ENCODE measurements around the gene CFAP299.
A peak's percentile ranks its signal among the peaks of the same experiment; 100 is the strongest.
"Not testable (repeated sequence)": the region's sequence is repeated elsewhere in the genome, so short reads cannot be mapped to it uniquely, and the experiment has no call there.

Gene CFAP299

DNA sequence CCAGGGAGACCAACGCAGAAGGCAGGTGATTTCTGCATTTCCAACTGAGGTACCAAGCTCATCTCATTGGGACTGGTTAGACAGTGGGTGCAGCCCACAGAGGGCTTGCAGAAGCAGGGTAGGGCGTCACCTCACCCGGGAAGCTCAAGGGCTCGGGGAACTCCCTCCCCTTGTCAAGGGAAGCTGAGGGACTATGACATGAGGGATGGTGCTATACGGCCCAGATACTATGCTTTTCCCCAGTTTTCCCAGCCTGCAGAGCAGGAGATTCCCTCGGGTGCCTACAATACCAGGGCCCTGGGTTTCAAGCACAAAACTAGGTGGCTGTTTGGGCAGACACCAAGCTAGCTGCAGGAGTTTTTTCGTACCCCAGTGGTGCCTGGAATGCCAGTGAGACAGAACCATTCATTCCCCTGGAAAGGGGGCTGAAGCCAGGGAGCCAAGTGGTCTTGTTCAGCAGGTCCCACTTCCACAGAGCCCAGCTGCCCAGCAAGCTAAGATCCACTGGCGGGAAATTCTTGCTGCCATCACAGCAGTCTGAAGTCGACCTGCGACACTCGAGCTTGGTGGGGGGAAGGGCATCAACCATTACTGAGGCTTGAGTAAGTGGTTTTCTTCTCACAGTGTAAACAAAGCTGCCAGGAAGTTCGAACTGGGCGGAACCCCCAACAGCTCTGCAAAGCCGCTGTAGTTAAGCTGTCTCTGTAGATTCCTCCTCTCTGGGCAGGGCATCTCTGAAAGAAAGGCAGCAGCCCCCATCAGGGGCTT is 103.9 kb downstream of the CFAP299 start:
- not testable (repeated sequence) for H3K36me3 ChIP-seq (ENCODE audit: control insufficient read depth, insufficient read depth, low read length); H3K4me3 ChIP-seq (ENCODE audit: low read length); H3K4me1 ChIP-seq (ENCODE audit: control insufficient read depth, insufficient read depth, low read length); H3K27ac ChIP-seq (ENCODE audit: low read depth, low read length); H3K27me3 ChIP-seq (ENCODE audit: control insufficient read depth, insufficient read depth, low read length); H3K9ac ChIP-seq (ENCODE audit: low read length)

DNA sequence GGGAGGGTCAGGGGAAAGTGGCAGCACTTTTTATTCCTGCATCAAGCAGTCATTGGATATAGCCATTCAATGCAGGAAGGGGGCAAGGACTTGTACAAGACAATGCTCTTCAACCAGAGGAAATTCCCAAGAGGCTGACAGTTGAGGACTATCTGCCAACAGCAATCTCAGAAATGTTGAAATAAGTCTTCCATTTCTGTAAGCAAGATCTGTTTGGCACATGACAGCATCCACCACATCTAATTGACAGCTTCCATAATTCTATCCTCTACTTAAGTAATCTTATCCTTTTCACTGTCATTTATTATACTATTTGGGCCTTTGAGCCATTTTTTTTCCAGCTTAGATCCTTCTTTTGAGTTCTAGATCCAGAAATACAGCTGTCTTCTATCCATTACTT is 110.7 kb downstream of the CFAP299 start:
- Histone ChIP-seq H3K27me3 (ENCODE audit: control insufficient read depth, insufficient read depth, low read length) (no peaks in the 10 kb centered on the region), H3K9ac (ENCODE audit: low read length) (no peak overlapping the region), H3K4me1 (ENCODE audit: control insufficient read depth, insufficient read depth, low read length) (no peaks in the 10 kb centered on the region), H3K4me3 (ENCODE audit: low read length) (no peak overlapping the region), H3K27ac (ENCODE audit: low read depth, low read length) (no peak overlapping the region), H3K36me3 (ENCODE audit: control insufficient read depth, insufficient read depth, low read length) (no peaks in the 10 kb centered on the region)

DNA sequence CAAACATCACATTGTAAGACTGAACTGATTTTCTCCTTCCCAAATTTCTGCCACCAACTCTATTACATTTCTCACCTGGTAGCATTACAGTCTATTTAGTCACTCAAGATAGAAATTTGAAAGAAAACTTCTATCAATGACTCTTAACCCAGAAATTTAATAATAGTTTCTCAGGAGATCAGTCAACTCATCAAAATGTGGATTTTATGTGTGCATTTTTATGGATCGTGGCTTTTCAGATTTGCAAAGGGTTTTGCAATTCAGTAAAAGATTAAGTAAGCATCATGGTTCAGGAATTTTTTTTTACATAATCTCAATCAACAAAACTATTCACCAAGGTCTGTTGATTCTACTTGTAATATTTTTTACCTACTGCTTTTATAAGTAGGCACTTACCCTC is 111.1 kb downstream of the CFAP299 start:
- no peaks in the 10 kb centered on the region for H3K4me1 ChIP-seq (ENCODE audit: control insufficient read depth, insufficient read depth, low read length)
- H3K9ac ChIP-seq (ENCODE audit: low read length) = no peak overlapping the region
- no peak overlapping the region for H3K27ac ChIP-seq (ENCODE audit: low read depth, low read length)
- no peaks in the 10 kb centered on the region for H3K36me3 ChIP-seq (ENCODE audit: control insufficient read depth, insufficient read depth, low read length)
- no peak overlapping the region for H3K4me3 ChIP-seq (ENCODE audit: low read length)
- no peaks in the 10 kb centered on the region for H3K27me3 ChIP-seq (ENCODE audit: control insufficient read depth, insufficient read depth, low read length)

DNA sequence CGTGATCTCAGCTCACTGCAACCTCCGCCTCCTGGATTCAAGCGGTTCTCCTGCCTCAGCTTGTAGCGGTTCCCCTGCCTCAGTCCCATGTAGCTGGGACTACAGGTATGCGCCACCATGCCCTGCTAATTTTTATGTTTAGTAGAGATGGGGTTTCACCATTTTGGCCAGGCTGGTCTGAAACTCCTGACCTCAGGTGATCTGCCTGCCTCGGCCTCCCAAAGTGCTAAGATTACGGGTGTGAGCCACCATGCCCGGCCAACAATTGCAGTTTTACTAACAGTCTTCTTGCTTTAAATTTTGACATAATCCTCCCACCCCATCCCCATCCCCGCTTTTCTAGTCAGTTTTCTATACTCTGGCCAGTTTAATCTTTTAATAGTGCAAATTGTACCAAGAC is 112.0 kb downstream of the CFAP299 start:
- H3K4me1 ChIP-seq (ENCODE audit: control insufficient read depth, insufficient read depth, low read length) = no peaks in the 10 kb centered on the region
- no peak overlapping the region for H3K4me3 ChIP-seq (ENCODE audit: low read length)
- H3K36me3 ChIP-seq (ENCODE audit: control insufficient read depth, insufficient read depth, low read length) = no peaks in the 10 kb centered on the region
- H3K9ac ChIP-seq (ENCODE audit: low read length) = no peak overlapping the region
- H3K27ac ChIP-seq (ENCODE audit: low read depth, low read length) = no peak overlapping the region
- no peaks in the 10 kb centered on the region for H3K27me3 ChIP-seq (ENCODE audit: control insufficient read depth, insufficient read depth, low read length)

DNA sequence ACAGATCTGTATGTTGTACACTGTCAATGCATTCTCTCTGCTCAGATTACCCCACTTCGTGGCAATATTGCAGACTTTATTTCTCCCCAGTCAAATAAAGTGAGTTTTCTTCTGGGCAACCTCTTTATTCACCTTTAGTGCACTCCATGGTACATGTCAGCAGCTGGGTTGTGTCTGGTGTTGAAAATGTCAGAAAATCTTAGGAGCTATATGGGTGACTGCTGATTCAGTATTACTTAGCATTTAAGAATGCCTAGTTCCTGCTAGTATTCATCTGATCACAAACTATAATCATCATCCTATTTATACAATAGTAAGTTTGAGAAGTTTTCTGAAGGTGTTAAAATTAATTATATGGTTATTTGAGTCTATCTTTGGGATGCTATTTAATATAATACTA is 112.5 kb downstream of the CFAP299 start:
- no peak overlapping the region for H3K9ac ChIP-seq (ENCODE audit: low read length)
- no peak overlapping the region for H3K4me3 ChIP-seq (ENCODE audit: low read length)
- H3K27ac ChIP-seq (ENCODE audit: low read depth, low read length) = no peak overlapping the region
- H3K27me3 ChIP-seq (ENCODE audit: control insufficient read depth, insufficient read depth, low read length) = no peaks in the 10 kb centered on the region
- no peaks in the 10 kb centered on the region for H3K4me1 ChIP-seq (ENCODE audit: control insufficient read depth, insufficient read depth, low read length)
- H3K36me3 ChIP-seq (ENCODE audit: control insufficient read depth, insufficient read depth, low read length) = no peaks in the 10 kb centered on the region

DNA sequence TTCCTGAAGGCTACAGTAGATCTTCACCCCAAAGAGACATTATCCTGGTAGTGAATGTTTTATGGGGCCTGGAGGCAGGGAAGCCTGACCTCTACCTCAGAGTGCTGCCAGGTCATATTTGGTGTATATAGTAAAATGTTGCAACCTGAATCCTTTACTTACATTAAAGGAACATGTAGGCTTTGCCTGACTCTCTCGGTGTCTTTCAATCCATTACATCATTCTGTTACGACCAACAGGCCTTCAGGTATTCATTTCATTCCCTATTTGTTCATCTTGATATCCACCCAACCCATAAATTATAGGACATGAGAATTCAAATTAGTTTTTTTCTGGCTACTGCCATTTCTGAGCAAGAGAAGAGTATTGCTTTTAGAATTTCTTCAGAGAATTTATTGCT is 116.5 kb downstream of the CFAP299 start:
- no peaks in the 10 kb centered on the region for H3K4me1 ChIP-seq (ENCODE audit: control insufficient read depth, insufficient read depth, low read length)
- H3K27ac ChIP-seq (ENCODE audit: low read depth, low read length) = no peak overlapping the region
- H3K27me3 ChIP-seq (ENCODE audit: control insufficient read depth, insufficient read depth, low read length) = no peaks in the 10 kb centered on the region
- no peak overlapping the region for H3K9ac ChIP-seq (ENCODE audit: low read length)
- no peaks in the 10 kb centered on the region for H3K36me3 ChIP-seq (ENCODE audit: control insufficient read depth, insufficient read depth, low read length)
- no peak overlapping the region for H3K4me3 ChIP-seq (ENCODE audit: low read length)

DNA sequence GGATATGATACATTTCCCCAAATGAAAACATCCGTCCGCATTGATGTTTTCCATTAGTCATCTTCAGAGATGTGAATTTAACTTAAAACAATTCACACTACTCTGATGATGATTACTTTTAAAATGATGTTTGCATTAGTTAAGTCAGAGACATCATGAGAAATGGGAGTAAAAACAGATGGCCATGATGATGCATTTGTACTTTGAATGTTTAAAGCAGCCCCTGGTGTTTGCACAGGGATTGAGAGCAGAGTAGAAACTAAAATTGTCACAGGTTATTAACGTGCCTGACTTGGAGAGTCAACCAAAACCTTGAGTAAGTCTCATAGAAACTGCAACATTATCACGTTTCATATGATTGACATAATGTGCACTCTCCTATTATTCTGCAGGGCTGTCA is 117.2 kb downstream of the CFAP299 start:
- H3K9ac ChIP-seq (ENCODE audit: low read length) = no peak overlapping the region
- H3K36me3 ChIP-seq (ENCODE audit: control insufficient read depth, insufficient read depth, low read length) = no peaks in the 10 kb centered on the region
- H3K27ac ChIP-seq (ENCODE audit: low read depth, low read length) = no peak overlapping the region
- no peaks in the 10 kb centered on the region for H3K27me3 ChIP-seq (ENCODE audit: control insufficient read depth, insufficient read depth, low read length)
- H3K4me1 ChIP-seq (ENCODE audit: control insufficient read depth, insufficient read depth, low read length) = no peaks in the 10 kb centered on the region
- H3K4me3 ChIP-seq (ENCODE audit: low read length) = no peak overlapping the region

DNA sequence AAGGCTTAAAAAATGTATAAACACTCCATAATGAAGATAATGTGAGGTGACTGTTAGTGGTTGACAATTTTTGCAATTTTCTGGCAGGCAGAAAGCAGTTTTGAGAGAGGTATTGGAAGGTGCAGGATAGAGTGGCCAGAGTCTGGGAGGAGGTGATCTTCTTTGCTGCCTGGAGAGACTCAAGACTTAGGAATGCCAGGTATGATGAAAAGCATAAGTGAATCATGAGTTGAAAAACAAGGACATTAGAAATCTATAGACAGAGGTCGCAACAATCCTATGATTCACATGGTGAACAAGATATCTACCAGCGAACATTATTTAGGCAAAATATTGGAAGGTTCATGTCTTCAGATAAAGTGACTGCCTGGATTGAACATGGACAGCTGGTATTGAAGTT is 118.5 kb downstream of the CFAP299 start:
- H3K27ac ChIP-seq (ENCODE audit: low read depth, low read length) = no peak overlapping the region
- no peak overlapping the region for H3K9ac ChIP-seq (ENCODE audit: low read length)
- H3K27me3 ChIP-seq (ENCODE audit: control insufficient read depth, insufficient read depth, low read length) = no peaks in the 10 kb centered on the region
- no peaks in the 10 kb centered on the region for H3K36me3 ChIP-seq (ENCODE audit: control insufficient read depth, insufficient read depth, low read length)
- H3K4me3 ChIP-seq (ENCODE audit: low read length) = no peak overlapping the region
- H3K4me1 ChIP-seq (ENCODE audit: control insufficient read depth, insufficient read depth, low read length) = no peaks in the 10 kb centered on the region

DNA sequence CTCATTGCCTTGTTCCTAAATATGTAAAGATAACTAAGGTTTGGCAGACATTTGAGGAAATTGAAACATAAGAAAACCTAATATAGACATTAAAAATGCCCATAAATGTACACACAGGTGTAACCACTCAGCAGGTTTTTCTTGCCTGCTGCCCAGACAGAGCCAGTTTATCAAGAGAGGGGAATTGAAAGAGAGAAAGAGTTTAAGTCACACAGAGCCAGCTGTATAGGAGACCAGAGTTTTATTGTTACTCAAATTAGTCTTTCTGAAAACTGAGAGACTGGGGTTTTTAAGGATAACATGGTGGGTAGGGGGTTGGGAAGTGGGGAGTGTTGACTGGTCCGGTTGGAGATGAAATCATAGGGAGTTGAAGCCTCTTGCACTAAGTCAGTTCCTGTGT is 119.0 kb downstream of the CFAP299 start:
- Histone ChIP-seq H3K9ac (ENCODE audit: low read length) (no peak overlapping the region), H3K4me3 (ENCODE audit: low read length) (no peak overlapping the region), H3K27me3 (ENCODE audit: control insufficient read depth, insufficient read depth, low read length) (no peaks in the 10 kb centered on the region), H3K4me1 (ENCODE audit: control insufficient read depth, insufficient read depth, low read length) (no peaks in the 10 kb centered on the region), H3K36me3 (ENCODE audit: control insufficient read depth, insufficient read depth, low read length) (no peaks in the 10 kb centered on the region), H3K27ac (ENCODE audit: low read depth, low read length) (no peak overlapping the region)

DNA sequence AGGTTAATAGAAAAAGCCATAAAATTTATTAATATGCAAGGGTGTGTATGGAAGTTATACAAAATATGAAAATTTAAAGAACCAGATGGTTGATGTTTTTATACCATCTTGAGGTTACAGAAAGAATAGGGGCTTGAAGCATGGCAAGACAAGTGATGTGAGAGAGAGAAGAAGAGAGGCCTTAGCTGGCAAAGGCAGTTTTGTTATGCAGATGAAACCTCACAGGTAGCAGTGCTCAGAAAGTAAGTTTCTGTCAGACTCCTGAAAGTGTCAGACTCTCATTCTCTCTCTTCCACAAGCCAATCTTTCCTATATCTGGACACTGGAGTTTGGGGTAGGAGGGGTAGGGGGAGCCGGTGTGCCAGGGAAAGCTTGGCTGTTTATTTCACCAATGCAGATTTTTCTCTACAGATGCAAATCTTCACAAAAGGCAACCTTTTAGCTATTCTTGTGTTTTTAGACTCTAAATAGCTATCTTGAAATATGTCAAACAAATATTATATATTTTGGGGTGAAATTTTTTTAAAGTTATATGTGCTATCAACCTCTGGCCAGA is 124.5 kb downstream of the CFAP299 start:
- H3K4me3 ChIP-seq (ENCODE audit: low read length) = no peak overlapping the region
- H3K9ac ChIP-seq (ENCODE audit: low read length) = no peak overlapping the region
- no peak overlapping the region for H3K27ac ChIP-seq (ENCODE audit: low read depth, low read length)
- H3K27me3 ChIP-seq (ENCODE audit: control insufficient read depth, insufficient read depth, low read length) = no peaks in the 10 kb centered on the region
- H3K36me3 ChIP-seq (ENCODE audit: control insufficient read depth, insufficient read depth, low read length) = no peaks in the 10 kb centered on the region
- H3K4me1 ChIP-seq (ENCODE audit: control insufficient read depth, insufficient read depth, low read length) = no peaks in the 10 kb centered on the region

DNA sequence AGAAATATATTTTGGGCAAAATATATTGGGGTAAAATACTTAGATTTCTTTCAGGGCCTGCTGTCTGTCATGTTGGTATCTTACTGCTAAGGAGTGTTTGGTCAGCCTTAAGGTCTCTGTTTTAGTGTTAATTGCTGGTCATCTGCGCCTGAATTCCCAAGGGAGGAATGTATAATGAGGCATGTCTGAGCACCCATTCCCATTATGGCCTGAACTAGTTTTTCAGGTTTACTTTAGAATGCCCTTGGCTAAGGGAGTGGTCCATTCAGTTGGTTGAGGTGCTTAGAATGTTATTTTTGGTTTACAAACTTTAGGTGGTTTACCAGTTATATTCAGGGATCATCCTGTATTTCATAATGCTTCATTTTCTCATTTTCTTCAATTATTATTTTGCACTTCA is 125.9 kb downstream of the CFAP299 start:
- no peaks in the 10 kb centered on the region for H3K36me3 ChIP-seq (ENCODE audit: control insufficient read depth, insufficient read depth, low read length)
- no peak overlapping the region for H3K9ac ChIP-seq (ENCODE audit: low read length)
- H3K4me1 ChIP-seq (ENCODE audit: control insufficient read depth, insufficient read depth, low read length) = peaks cover 6% of the 10 kb centered on the region
- H3K4me3 ChIP-seq (ENCODE audit: low read length) = no peak overlapping the region
- H3K27ac ChIP-seq (ENCODE audit: low read depth, low read length) = no peak overlapping the region
- H3K27me3 ChIP-seq (ENCODE audit: control insufficient read depth, insufficient read depth, low read length) = no peaks in the 10 kb centered on the region

DNA sequence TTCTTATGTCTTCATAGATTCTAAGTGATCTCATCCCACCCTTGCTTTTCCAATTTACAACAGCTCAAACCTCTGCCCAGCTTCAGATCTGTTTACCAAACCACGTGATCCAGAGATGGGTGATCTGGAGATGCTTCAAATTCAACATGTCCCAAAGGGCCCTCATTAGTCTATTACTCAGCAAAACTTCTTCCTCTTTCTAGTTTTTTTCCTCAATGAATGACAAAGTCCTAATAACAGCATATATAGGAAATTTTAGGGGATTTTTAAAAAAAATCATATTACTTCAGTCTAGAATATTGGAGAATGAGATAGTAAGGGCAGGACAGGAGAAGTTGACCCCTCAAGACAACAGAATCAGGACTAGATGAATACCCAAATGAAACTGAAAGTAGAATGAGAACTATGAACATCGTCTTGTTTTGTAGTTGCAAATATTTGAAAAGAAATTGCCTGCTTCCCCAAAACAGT is 127.1 kb downstream of the CFAP299 start:
- Histone ChIP-seq H3K27me3 (ENCODE audit: control insufficient read depth, insufficient read depth, low read length) (no peaks in the 10 kb centered on the region), H3K4me1 (ENCODE audit: control insufficient read depth, insufficient read depth, low read length) (peaks cover 6% of the 10 kb centered on the region), H3K4me3 (ENCODE audit: low read length) (peak overlapping the region; percentile 12), H3K9ac (ENCODE audit: low read length) (no peak overlapping the region), H3K36me3 (ENCODE audit: control insufficient read depth, insufficient read depth, low read length) (no peaks in the 10 kb centered on the region), H3K27ac (ENCODE audit: low read depth, low read length) (no peak overlapping the region)

DNA sequence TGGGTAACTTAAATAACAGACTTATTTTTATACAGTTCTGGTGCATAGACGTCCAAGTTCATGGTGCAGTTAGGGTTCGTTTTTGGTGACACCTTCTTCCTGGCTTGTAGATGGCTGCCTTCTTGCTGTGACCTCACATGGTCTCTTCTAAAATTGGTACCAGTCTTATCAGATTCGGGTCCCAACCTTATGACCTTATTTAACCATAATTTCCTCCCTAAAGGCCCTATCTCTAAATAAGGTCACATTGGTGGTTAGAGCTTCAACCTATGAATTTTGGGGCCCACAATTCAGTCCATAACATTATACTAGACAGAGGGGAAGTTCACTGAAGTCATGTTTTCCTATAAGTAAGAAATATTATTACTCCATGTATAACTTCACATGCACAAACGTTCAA is 128.0 kb downstream of the CFAP299 start:
- Histone ChIP-seq H3K36me3 (ENCODE audit: control insufficient read depth, insufficient read depth, low read length) (no peaks in the 10 kb centered on the region), H3K27me3 (ENCODE audit: control insufficient read depth, insufficient read depth, low read length) (no peaks in the 10 kb centered on the region), H3K9ac (ENCODE audit: low read length) (no peak overlapping the region), H3K4me1 (ENCODE audit: control insufficient read depth, insufficient read depth, low read length) (peaks cover 6% of the 10 kb centered on the region), H3K4me3 (ENCODE audit: low read length) (no peak overlapping the region), H3K27ac (ENCODE audit: low read depth, low read length) (no peak overlapping the region)
